Esophagus squamous epithelium (tissue), 4 donors: ENCODE data around the gene SLC35D2.

Source experiments
- CTCF ChIP-seq, 6 experiments: fragments of 450-650 bp in 4 of 6; fragments of 200-600 bp in 2 of 6; sonication (generic) in 2 of 6; IDR thresholded peaks; one replicate each; pipeline ENCODE4 v1.5.1; 2016 to 2019; ENCODE audit warnings: antibody characterized with exemption in 6 of 6, mild to moderate bottlenecking in 4 of 6, moderate library complexity in 4 of 6
- POLR2A ChIP-seq, 4 donors: fragments of 450-650 bp; IDR thresholded peaks; one replicate each; pipeline ENCODE4 v1.6.1; 2017; ENCODE audit warnings: antibody characterized with exemption in 4 of 4, mild to moderate bottlenecking in 4 of 4, moderate library complexity in 3 of 4

- TF ChIP-seq CTCF (IDR thresholded peaks at IDR 0.05) (no peak), POLR2A (IDR thresholded peaks at IDR 0.05) (no peak)
These were observed 15.6 kb downstream of the SLC35D2 start for GRCh38 chr9:96367943-96368342.
